Pulmonary artery endothelial cell (primary cell): ENCODE results near the gene MATK. TPM values are rescaled to one million over a fixed set of nuclear protein-coding genes. Genes with fewer than 3 reads are reported as not detected.
"Not testable (repeated sequence)": the region's sequence is repeated elsewhere in the genome, so short reads cannot be mapped to it uniquely, and the experiment has no call there.

Source experiments
- DNase-seq: peaks from one replicate; pipeline ENCODE4 v3.0.0-alpha.2; 2011; ENCODE audit warnings: low read depth, low spot score
- total RNA-seq: library from RNA; depleted of rRNA; stranded (reverse); fragments of >200 nt; gene quantifications from 2 replicates; pipeline ENCODE4 v1.2.3, GENCODE V29; 2014

The MATK gene
- total RNA-seq, 1 donor from 2014 or later: under 0.01 TPM

DNA sequence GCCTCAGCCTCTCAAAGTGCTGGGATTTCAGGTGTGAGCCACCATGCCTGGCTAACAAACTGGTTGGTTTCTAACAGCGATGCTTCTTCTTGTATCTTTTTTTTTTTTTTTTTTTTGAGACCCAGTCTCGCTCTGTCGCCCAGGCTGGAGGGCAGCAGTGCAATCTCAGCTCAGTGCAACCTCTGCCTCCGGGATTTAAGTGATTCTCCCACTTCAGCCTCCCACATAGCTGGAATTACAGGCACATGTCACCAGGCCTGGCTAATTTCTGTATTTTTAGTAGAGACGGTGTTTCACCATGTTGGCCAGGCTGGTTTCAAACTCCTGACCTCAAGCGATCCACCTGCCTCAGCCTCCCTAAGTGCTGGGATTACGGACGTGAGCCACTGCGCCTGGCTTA, 30.0 kb upstream of the MATK start:
- not testable (repeated sequence) for DNase-seq

DNA sequence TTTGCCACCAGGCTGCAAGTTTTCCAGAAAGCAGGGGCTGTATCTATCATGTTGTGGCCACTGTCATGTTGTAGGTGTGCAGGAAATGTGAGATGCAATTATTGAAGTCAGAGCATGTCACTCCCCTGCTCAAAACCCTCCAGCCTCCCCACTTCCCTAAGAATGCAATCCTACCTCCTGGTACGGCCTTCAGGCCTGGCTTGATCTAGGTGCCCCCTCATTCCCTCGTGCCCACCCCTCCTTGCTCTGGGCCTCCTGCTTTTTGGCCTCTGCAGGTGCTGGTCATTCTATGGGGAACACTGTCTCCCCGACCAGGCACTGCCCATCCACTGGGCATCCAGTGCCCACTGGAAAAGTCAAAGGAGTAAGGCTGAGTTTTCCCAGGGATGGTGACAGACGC, 28.5 kb upstream of the MATK start:
- no peak for DNase-seq

GRCh38 chr19:3813473-3814392, 27.6 kb upstream of the MATK start:
- no peak for DNase-seq

GRCh38 chr19:3810708-3811355, 24.7 kb upstream of the MATK start:
- no peak for DNase-seq

- DNase-seq: no peak
Observed at GRCh38 chr19:3809881-3810707, 23.9 kb upstream of the MATK start.

- no peak for DNase-seq
Observed at GRCh38 chr19:3808420-3809143, 22.4 kb upstream of the MATK start.

GRCh38 chr19:3807574-3808354, 21.6 kb upstream of the MATK start:
- no peak for DNase-seq

GRCh38 chr19:3807131-3807480, 20.9 kb upstream of the MATK start:
- no peak for DNase-seq

DNA sequence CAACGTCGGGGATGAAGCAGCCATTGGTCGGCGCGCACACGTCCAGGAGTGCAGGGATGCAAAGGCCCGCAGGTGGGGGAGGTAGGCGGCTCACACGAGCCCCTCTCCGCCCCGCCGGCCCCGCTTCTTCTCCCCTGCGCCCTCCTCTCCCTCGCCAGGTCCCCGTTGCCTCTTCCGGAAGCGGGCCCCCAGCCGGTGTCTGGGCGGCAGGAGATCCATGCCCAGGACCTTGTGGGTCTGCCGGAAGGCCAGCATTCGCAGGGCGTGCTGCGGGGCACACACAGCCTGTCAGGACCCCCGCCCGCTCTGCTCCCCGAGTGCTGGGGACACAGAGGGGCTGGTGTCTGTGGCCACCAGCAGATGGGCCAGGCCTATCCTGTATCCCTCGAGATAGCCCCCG, 19.7 kb upstream of the MATK start:
- no peak for DNase-seq

DNA sequence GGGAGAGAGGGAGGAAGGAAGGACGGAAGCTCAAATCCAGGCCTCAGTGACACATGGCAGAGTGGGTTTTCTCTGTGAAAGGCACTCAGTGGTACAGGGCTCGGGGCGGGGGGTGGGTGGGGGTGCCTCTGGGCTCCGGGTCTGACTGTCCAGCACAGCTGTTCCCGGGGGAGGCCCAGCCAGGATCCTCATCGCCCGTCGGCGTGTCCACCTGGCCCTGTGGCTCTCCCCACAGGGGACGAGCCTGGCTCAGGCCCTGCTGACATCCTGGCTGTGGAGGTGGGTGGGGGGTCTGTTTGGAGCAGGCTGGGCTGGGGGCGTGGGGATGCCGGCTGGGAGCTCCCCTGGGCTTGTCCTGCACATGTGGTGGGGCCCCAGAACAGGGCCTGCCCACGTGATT, 18.2 kb upstream of the MATK start:
- no peak for DNase-seq

- DNase-seq: no peak
Observed at GRCh38 chr19:3803986-3804385, 17.8 kb upstream of the MATK start.

- no peak for DNase-seq
Observed at GRCh38 chr19:3803114-3803888, 17.1 kb upstream of the MATK start.

DNA sequence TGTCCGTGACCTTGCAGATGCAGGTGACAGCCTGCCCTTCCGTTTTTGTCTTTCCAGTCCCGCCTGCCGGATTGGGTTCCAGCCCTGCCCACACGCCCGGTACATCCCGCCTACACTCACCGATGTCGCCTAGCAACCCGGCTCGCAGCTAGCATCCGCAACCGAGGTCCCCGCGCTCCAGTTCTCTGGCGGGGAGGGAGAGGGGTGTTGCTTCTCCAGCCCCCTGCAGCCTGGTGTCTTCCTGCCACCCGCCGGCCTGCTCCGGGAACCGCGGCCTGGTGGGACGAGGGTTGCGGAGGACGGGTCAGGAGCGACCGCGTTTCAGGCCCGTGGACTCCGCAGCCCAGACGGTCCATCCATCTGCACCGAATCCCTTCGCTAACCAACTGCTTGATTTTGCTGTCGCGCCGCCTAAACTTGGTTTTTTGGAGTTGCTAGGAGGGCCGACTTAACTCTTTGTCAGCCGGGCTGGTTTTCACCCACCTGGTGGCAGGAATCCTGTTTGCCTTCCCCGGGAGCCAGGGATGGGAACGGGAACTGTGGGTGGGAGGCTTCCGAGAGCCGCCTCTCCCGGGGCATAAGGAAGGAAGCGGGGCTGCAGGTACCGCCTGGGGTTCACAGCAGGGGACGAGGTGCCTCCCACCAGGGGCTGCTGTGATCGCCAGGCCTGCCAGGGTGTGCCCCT, 15.4 kb upstream of the MATK start:
- no peak for DNase-seq

DNA sequence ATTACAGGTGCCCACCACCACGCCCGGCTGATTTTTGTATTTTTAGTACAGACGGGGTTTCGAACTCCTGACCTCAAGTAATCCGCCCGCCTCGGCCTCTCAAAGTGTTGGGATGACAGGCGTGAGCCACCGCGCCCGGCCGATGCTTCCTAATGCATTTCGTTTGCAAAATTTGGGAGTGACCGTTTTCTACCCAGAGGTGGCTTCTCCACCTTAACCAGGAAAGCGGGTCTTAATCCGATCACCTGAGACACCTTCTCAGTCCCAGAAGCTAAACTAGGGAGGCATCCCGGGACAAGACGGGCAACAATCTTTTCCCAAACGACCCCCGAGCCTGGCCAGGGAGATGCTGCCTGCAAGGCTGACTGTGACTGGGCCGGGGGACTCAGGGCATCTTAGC, 14.8 kb upstream of the MATK start:
- no peak for DNase-seq

DNA sequence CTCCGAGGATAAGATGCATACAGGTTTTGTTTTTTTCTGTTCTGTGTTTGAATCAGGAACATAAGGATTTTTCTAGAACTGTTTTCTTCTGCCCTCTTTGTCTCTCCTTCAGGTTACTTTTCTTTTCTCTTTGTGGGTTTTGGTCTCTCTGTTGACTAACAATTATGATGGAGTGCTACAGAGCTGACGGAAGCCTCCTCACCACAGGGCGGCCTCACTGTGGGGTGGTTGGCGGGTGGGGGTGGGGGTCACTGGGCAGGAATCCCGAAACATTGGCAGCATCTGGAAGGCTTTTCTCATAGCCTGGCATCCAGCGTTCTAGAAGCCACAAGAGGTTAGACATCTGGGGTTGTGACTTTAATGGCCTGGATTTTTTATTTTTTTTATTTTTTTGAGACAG, 12.0 kb upstream of the MATK start:
- no peak for DNase-seq

DNA sequence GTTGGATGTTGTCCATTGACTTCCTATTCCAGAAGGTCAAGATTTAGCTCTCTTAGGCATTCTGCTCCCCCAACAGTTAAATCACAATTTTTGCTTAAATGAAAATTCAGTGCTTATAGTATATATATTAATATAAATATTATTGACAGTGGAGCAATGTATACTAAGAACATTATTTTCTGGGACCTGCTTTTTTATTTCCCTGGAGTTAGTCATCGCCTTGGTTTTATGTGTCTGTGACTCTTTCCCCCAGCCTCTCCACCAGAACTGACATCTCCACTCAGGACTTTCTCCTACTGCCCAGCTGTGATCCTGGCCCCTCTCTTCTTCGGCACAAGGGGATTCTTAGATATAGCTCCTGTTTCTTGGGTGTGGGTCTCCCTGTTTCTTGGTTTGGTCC, 10.2 kb upstream of the MATK start:
- DNase-seq: no peak

- no peak for DNase-seq
Observed at GRCh38 chr19:3793799-3794198, 7.6 kb upstream of the MATK start.

- no peak for DNase-seq
Observed at GRCh38 chr19:3792114-3792513, 5.9 kb upstream of the MATK start.

- DNase-seq: no peak
Observed at GRCh38 chr19:3790941-3791340, 4.8 kb upstream of the MATK start.
